HG03097 (cell line): Measurements from ENCODE around the gene IP6K3.

Source experiments
- ATAC-seq: cut with Tn5 transposase; IDR thresholded peaks from one replicate; pipeline ENCODE4 v1.9.1; 2021; ENCODE audit not compliant: unreplicated experiment, low FRiP score

The IP6K3 gene

GRCh38 chr6:33709605-33710295 is 37.0 kb downstream of the IP6K3 start:
- no peak for ATAC-seq

- ATAC-seq: no peak
Observed at GRCh38 chr6:33708516-33709204, 38.0 kb downstream of the IP6K3 start.

GRCh38 chr6:33707771-33708170 is 38.9 kb downstream of the IP6K3 start:
- no peak for ATAC-seq

GRCh38 chr6:33705955-33706725 is 40.6 kb downstream of the IP6K3 start:
- ATAC-seq: no peak

GRCh38 chr6:33705268-33705885 is 41.3 kb downstream of the IP6K3 start:
- no peak for ATAC-seq

GRCh38 chr6:33704215-33705066 is 42.3 kb downstream of the IP6K3 start:
- ATAC-seq: no peak

- no peak for ATAC-seq
Observed at GRCh38 chr6:33702345-33702977, 44.2 kb downstream of the IP6K3 start.

- no peak for ATAC-seq
Observed at GRCh38 chr6:33700391-33701050, 46.2 kb downstream of the IP6K3 start.

GRCh38 chr6:33699739-33700138 is 47.0 kb downstream of the IP6K3 start:
- no peak for ATAC-seq

- ATAC-seq: no peak
Observed at GRCh38 chr6:33699131-33699530, 47.6 kb downstream of the IP6K3 start.

GRCh38 chr6:33698494-33698893 is 48.2 kb downstream of the IP6K3 start:
- ATAC-seq: no peak

GRCh38 chr6:33697845-33698244 is 48.9 kb downstream of the IP6K3 start:
- no peak for ATAC-seq

- ATAC-seq: no peak
Observed at GRCh38 chr6:33696548-33697518, 49.9 kb downstream of the IP6K3 start.

- ATAC-seq: no peak
Observed at GRCh38 chr6:33696076-33696475, 50.6 kb downstream of the IP6K3 start.

GRCh38 chr6:33695451-33695887 is 51.2 kb downstream of the IP6K3 start:
- ATAC-seq: no peak

GRCh38 chr6:33694977-33695376 is 51.7 kb downstream of the IP6K3 start:
- ATAC-seq: no peak

- ATAC-seq: no peak
Observed at GRCh38 chr6:33694401-33694931, 52.2 kb downstream of the IP6K3 start.
